SU-DHL-6 (cell line): Measurements from ENCODE around the gene CERK.

ENCODE experiments used
- H2AFZ ChIP-seq: fragments of 200-600 bp; sonication (generic); 2 replicates; pipeline ENCODE4 v1.6.1; 2014; ENCODE audit warnings: low read depth, mild to moderate bottlenecking, moderate library complexity, mixed read lengths, antibody characterized with exemption, low read length; ENCODE audit not compliant: severe bottlenecking
- H3F3A ChIP-seq: fragments of 200-600 bp; shearing (Covaris generic); 2 replicates; pipeline ENCODE4 v1.6.0; 2016; ENCODE audit warnings: antibody characterized with exemption, mild to moderate bottlenecking; ENCODE audit not compliant: insufficient read depth
- H3K27ac ChIP-seq: fragments of 200-600 bp; sonication (generic); 2 replicates; pipeline ENCODE4 v1.5.1; 2016; ENCODE audit warnings: low read depth, mild to moderate bottlenecking, low read length, moderate library complexity, mixed read lengths
- H3K27me3 ChIP-seq: fragments of 200-600 bp; sonication (generic), shearing (Covaris generic); 2 replicates; pipeline ENCODE4 v1.6.0; 2014; ENCODE audit warnings: mild to moderate bottlenecking, low read length
- H3K36me3 ChIP-seq: fragments of 200-600 bp; sonication (generic); 2 replicates; pipeline ENCODE4 v1.6.1; 2014; ENCODE audit warnings: mild to moderate bottlenecking, low read length, mixed read lengths
- H3K4me2 ChIP-seq: fragments of 300-600, 200-600 bp; shearing (Covaris generic), sonication (generic); 2 replicates; pipeline ENCODE4 v1.6.0; 2014; ENCODE audit warnings: low read length, low read depth, mild to moderate bottlenecking; ENCODE audit not compliant: poor library complexity, severe bottlenecking
- H3K4me3 ChIP-seq: fragments of 200-600 bp; sonication (generic); 2 replicates; pipeline ENCODE4 v1.5.1; 2014; ENCODE audit warnings: antibody characterized with exemption, low read length, mild to moderate bottlenecking, mixed read lengths; ENCODE audit not compliant: insufficient read depth, poor library complexity, severe bottlenecking
- H3K79me2 ChIP-seq: fragments of 200-600 bp; sonication (generic); 2 replicates; pipeline ENCODE4 v1.6.1; 2014; ENCODE audit warnings: mild to moderate bottlenecking, low read length, moderate library complexity; ENCODE audit not compliant: insufficient read depth
- H3K9ac ChIP-seq: fragments of 200-600 bp; sonication (generic); 2 replicates; pipeline ENCODE4 v1.7.0; 2014; ENCODE audit warnings: mild to moderate bottlenecking, low read length
- H3K9me2 ChIP-seq: fragments of 200-600 bp; sonication (generic); replicated peaks from 2 replicates; pipeline ENCODE4 v1.6.1; 2014; ENCODE audit warnings: low read length; ENCODE audit not compliant: insufficient read depth
- H3K9me3 ChIP-seq: fragments of 200-600 bp; sonication (generic); 2 replicates; pipeline ENCODE4 v1.6.1; 2014; ENCODE audit warnings: low read length, mixed read lengths; ENCODE audit not compliant: insufficient read depth
- H4K20me1 ChIP-seq: fragments of 200-600 bp; sonication (generic); 2 replicates; pipeline ENCODE4 v1.6.1; 2014; ENCODE audit warnings: low read depth, mild to moderate bottlenecking, antibody characterized with exemption, low read length, moderate library complexity, mixed read lengths
- EZH2phosphoT487 ChIP-seq: fragments of 200-600 bp; sonication (generic), shearing (Covaris generic); conservative IDR thresholded peaks from 2 replicates; pipeline ENCODE4 v1.6.1; 2018; ENCODE audit warnings: mild to moderate bottlenecking, antibody characterized with exemption, low read length, moderate library complexity, mixed read lengths
- TF ChIP-seq, protein P1 (sequence below): fragments of 200-600 bp; sonication (generic); IDR thresholded peaks from one replicate; pipeline ENCODE4 v1.5.1; 2017; ENCODE audit warnings: antibody characterized with exemption, mild to moderate bottlenecking, low read length, moderate library complexity; ENCODE audit not compliant: insufficient read depth, poor library complexity, severe bottlenecking

The CERK gene

DNA sequence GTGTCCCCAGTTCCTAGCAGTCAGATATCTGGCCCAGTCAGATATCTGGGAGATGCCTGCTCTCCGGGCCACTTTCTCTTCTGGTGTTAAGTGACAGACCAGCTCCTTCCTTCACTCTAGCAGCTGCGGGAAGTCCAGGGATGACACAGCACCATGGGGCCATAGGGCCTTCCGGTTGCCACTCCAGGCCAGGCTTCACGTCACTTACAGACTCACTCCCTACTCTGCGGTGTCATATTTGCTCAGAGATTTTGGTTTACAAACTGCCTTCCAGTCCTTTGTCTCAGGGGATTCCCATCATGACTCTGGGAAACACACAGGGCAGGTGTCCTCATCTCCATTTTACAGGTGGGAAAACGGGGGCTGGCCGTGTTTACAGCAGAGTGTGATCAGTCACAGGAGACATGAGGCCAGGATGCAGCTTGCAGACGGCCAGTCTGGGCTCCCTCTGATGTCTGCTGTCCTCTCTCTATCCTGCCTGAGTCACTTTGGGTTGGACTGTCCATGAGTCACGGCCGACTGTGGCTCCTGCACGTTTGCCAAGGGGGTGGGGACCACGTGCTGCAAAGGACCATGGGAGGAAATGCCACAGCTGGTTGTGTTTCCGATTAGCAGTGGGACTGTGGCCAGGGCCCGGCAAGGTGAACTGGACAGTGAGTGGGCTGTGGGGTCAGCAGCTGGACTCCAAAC, 16.2 kb upstream of the CERK start:
- H2AFZ ChIP-seq = no peak overlapping the region
- no peak overlapping the region for H3K4me2 ChIP-seq
- no peak for TF ChIP-seq EZH2phosphoT487
- TF ChIP-seq, protein P1, sequence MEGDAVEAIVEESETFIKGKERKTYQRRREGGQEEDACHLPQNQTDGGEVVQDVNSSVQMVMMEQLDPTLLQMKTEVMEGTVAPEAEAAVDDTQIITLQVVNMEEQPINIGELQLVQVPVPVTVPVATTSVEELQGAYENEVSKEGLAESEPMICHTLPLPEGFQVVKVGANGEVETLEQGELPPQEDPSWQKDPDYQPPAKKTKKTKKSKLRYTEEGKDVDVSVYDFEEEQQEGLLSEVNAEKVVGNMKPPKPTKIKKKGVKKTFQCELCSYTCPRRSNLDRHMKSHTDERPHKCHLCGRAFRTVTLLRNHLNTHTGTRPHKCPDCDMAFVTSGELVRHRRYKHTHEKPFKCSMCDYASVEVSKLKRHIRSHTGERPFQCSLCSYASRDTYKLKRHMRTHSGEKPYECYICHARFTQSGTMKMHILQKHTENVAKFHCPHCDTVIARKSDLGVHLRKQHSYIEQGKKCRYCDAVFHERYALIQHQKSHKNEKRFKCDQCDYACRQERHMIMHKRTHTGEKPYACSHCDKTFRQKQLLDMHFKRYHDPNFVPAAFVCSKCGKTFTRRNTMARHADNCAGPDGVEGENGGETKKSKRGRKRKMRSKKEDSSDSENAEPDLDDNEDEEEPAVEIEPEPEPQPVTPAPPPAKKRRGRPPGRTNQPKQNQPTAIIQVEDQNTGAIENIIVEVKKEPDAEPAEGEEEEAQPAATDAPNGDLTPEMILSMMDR = no peak
- H3F3A ChIP-seq = 0 out of 2 replicates have a peak, but pooled peaks cover 4% of the 10 kb centered on the region
- no peak overlapping the region for H3K9ac ChIP-seq
- H4K20me1 ChIP-seq = no peaks in the 10 kb centered on the region
- H3K79me2 ChIP-seq = no peaks in the 10 kb centered on the region
- H3K4me3 ChIP-seq = no peak overlapping the region
- no peak overlapping the region for H3K27ac ChIP-seq
- H3K9me3 ChIP-seq = peaks cover 13% of the 10 kb centered on the region; the same call in 1 of the 2 replicates
- no peaks in the 10 kb centered on the region for H3K36me3 ChIP-seq
- no peaks in the 10 kb centered on the region for H3K9me2 ChIP-seq
- H3K27me3 ChIP-seq = no peaks in the 10 kb centered on the region

DNA sequence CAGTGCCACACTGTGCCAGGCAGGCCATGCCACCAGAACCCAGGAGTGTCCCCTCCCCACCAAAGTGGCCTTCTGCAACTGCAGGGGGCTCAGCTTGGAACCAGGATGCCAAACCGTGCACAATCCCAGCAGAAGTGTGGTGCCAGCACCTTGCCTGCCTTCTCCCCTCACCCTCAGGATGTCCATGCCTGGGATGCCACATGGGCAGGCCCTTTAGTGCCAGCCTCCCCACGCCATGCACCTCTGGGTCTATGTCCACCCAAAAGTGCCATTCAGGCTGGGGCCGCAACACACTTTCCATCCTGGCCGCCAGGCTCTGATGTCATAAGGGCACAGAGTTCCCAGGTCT, 15.7 kb upstream of the CERK start:
- TF ChIP-seq, protein P1 = no peak
- no peak for TF ChIP-seq EZH2phosphoT487
- no peak overlapping the region for H3K27ac ChIP-seq
- H2AFZ ChIP-seq = no peak overlapping the region
- H3K4me2 ChIP-seq = no peak overlapping the region
- H3K79me2 ChIP-seq = no peaks in the 10 kb centered on the region
- H3K36me3 ChIP-seq = no peaks in the 10 kb centered on the region
- no peaks in the 10 kb centered on the region for H3K9me2 ChIP-seq
- no peaks in the 10 kb centered on the region for H4K20me1 ChIP-seq
- H3K27me3 ChIP-seq = no peaks in the 10 kb centered on the region
- H3K4me3 ChIP-seq = no peak overlapping the region
- no peak overlapping the region for H3K9ac ChIP-seq
- peaks cover 13% of the 10 kb centered on the region; the same call in 1 of the 2 replicates for H3K9me3 ChIP-seq
- no peaks in the 10 kb centered on the region for H3F3A ChIP-seq

DNA sequence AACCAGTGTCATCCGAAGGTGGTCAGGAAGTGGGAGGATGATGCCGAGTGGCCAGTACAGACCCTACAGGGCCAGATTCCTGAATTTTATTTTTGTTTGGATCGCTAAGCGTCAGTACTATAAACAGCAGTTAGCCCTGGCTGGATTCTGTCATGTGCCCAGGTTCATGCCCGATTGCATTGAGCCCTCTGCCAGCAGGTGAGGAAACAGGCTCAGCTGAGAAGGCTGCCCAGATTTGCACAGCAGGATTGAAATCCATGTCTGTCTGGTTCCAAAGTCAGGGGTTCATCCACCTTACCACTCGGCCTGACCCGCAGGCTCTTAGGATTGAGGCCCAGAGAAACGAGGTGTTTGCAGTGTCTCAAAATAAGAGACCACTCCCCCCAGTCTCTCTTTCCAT, 15.3 kb upstream of the CERK start:
- H3K9ac ChIP-seq = no peak overlapping the region
- no peak overlapping the region for H2AFZ ChIP-seq
- no peak overlapping the region for H3K4me2 ChIP-seq
- TF ChIP-seq EZH2phosphoT487 = no peak
- TF ChIP-seq, protein P1 = no peak
- no peaks in the 10 kb centered on the region for H3F3A ChIP-seq
- H4K20me1 ChIP-seq = no peaks in the 10 kb centered on the region
- H3K79me2 ChIP-seq = no peaks in the 10 kb centered on the region
- H3K36me3 ChIP-seq = no peaks in the 10 kb centered on the region
- no peaks in the 10 kb centered on the region for H3K27me3 ChIP-seq
- no peak overlapping the region for H3K4me3 ChIP-seq
- peaks cover 13% of the 10 kb centered on the region; the same call in 1 of the 2 replicates for H3K9me3 ChIP-seq
- no peak overlapping the region for H3K27ac ChIP-seq
- H3K9me2 ChIP-seq = no peaks in the 10 kb centered on the region
